BE2C (cell line): ENCODE results near the gene LYRM9.
"Not testable (repeated sequence)": the region's sequence is repeated elsewhere in the genome, so short reads cannot be mapped to it uniquely, and the experiment has no call there.

Source experiments
- DNase-seq: peaks from one replicate; pipeline ENCODE4 v3.0.0-alpha.2; 2020
- H3K27me3 ChIP-seq: fragments of 250-450 bp; sonication (Bioruptor Pico); 2 replicates; pipeline ENCODE4 v1.5.1; 2020; ENCODE audit warnings: mild to moderate bottlenecking
- H3K36me3 ChIP-seq: fragments of 250-450 bp; sonication (Bioruptor Pico); 2 replicates; pipeline ENCODE4 v1.5.1; 2020; ENCODE audit warnings: mild to moderate bottlenecking
- H3K4me1 ChIP-seq: fragments of 250-450 bp; sonication (Bioruptor Pico); 2 replicates; pipeline ENCODE4 v1.5.1; 2020
- H3K4me3 ChIP-seq: 2 replicates; pipeline ENCODE4 v1.5.1; 2011; ENCODE audit warnings: low read depth, low read length
- H3K9me3 ChIP-seq: fragments of 250-450 bp; sonication (Bioruptor Pico); 2 replicates; pipeline ENCODE4 v1.5.1; 2020
- CTCF ChIP-seq: IDR thresholded peaks from 2 replicates; pipeline ENCODE4 v1.5.1; 2012; ENCODE audit warnings: mild to moderate bottlenecking, low read depth, low read length

The LYRM9 gene

DNA sequence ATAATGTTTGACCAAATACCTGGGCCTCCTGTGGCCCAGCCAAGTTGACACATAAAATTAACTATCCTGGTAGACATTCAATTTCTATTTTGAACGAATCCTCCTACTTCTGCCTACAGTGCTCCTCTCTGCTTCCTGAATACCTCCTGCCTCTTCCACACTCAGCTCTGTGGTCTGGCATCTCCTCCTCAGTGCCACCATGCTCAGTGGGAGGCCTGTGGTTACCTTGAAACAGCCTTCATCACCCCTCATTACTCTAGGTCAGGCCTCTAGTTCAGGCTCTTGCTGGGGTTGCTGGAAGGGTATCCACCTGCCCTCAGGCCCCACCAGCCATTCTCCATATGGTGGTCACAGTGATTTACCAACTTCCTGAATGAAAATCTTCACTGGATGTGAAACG lies 5.1 kb downstream of the LYRM9 start:
- DNase-seq, result no peak
- no peaks in the 10 kb centered on the region for H3K4me1 ChIP-seq
- H3K27me3 ChIP-seq, result no peaks in the 10 kb centered on the region
- H3K9me3 ChIP-seq, result no peaks in the 10 kb centered on the region
- H3K36me3 ChIP-seq, result no peaks in the 10 kb centered on the region
- no peak overlapping the region for H3K4me3 ChIP-seq
- no peak for TF ChIP-seq CTCF

DNA sequence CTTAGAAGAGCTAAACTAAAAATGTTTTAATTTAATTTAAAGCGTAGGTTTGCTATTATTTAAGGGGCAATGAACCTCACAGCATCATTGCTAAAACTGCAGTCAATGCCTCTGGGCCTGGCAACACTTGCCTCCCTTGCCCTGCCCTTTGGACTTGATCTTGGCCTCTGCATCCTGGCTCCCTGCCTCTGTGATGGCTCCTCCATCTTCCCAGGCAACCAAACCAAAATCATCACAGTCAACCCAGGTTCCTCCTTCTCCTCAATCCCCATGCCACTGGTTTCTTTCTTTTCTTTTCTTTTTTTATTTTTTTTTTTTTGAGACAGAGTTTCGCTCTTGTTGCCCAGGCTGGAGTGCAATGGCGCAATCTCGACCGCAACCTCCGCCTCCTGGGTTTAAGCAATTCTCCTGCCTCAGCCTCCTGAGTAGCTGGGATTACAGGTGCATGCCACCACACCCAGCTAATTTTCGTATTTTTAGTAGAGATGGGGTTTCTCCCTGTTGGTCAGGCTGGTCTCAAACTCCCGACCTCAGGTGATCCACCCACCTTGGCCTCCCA lies 6.7 kb downstream of the LYRM9 start:
- not testable (repeated sequence) for H3K27me3 ChIP-seq, H3K4me1 ChIP-seq, H3K36me3 ChIP-seq, DNase-seq, H3K4me3 ChIP-seq, H3K9me3 ChIP-seq

DNA sequence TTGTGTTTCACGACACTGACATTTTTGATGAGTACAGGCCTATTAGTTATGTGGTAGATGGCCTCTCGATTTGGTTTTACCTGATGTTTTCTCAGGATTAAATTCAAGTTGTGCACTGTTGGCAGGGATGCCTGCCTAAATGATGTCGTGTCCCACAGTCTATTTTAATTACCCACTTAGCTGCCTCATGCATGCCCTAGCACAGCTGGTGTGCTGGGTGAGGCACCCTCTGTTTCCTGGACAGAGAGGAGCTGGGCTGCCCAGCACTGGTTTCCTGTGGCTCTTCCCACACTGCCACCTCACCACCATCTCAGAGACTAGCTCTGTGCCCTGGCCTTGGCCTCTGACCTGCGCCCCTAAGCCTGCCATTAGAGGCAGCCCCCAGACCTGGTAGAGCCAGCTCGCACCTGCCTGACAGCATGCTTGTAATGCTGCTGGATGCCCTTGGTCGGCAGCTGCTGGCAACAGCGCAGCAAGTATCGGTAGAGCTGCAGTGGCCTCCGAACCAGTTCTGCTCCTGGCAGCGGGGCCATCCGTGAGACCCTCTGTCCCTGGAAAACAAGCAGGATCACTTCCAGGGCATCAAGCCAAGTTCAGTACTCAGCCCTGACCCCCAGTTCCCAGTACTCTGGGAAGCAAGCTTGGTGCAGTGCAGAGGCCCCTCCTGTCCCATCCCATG lies 10.9 kb downstream of the LYRM9 start:
- no peaks in the 10 kb centered on the region for H3K36me3 ChIP-seq
- H3K27me3 ChIP-seq, result no peaks in the 10 kb centered on the region
- no peak for TF ChIP-seq CTCF
- DNase-seq, result no peak
- H3K4me1 ChIP-seq, result no peaks in the 10 kb centered on the region
- H3K4me3 ChIP-seq, result no peak overlapping the region
- no peaks in the 10 kb centered on the region for H3K9me3 ChIP-seq

DNA sequence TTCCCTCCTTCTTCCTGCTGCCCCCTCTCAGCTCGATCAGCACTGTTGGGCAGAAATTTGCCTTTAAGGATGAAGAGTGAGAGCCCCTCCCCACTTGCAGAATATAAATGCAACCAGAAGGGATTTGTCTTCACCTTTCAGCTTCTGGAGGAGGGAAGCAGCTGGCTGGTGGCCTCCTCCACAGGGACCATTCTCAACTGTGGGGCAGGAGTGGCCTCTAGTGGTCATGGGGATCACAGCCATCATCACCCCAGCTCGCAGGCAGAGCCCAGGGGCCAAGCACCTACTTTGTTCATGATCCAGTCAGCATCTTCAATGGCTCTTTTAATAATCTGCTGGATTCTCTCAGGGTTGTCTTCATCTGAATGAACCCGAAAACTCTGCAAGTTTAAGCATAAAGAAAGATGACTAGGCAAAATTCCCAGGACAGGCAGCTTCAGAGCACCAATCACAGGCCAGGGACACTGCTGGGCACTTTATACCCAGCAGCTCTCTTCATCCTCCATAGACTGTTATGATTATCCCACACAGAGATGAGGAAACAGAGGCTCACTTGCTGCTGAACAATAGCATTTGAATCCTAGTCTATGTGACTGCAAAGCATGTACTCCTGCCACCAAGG lies 13.1 kb downstream of the LYRM9 start:
- peak; percentile 62 for DNase-seq
- Histone ChIP-seq H3K9me3 (no peaks in the 10 kb centered on the region), H3K4me1 (no peaks in the 10 kb centered on the region), H3K4me3 (no peak overlapping the region), H3K27me3 (no peaks in the 10 kb centered on the region), H3K36me3 (no peaks in the 10 kb centered on the region)
- TF ChIP-seq CTCF, result peak; percentile 76

DNA sequence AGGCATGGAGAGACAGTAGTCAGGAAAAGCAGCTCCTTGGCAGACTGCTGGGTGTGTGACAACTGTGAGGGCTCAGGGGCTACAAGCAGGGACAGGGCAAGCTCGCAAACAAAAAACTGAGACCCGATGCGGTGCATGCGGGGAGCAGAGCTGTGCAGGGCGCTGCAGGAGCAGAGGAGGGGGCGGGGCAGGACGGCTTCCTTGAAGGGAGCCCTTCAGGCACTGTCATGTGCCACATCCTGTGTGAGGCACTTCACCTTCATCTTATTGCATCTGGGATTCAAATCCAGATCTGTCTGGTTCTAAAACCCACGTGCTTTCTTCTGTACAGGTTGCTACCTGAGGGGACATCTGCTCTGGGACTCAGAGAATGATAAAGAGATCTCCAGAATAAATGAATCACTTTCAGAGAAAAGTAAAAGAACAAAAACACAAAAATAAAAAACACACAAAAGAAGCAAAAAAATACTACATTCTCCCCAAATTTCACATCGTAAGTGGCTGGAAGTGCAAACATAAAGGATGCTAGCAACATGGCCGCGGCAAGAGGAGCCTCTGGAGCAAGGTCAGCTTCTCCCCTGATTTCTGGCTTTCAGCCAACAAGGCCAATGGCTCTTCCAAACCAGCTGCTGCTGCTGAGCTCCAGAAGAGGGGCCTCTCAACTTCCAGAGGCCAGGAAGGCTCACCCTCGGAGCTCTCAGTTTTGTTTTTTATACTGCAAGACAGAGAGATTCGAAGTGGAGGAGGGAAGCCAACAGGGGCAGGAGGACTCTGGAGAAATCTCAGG lies 14.2 kb downstream of the LYRM9 start:
- no peak for TF ChIP-seq CTCF
- H3K36me3 ChIP-seq, result no peaks in the 10 kb centered on the region
- DNase-seq, result peak; percentile 15
- no peak overlapping the region for H3K4me3 ChIP-seq
- no peaks in the 10 kb centered on the region for H3K4me1 ChIP-seq
- H3K27me3 ChIP-seq, result no peaks in the 10 kb centered on the region
- no peaks in the 10 kb centered on the region for H3K9me3 ChIP-seq

DNA sequence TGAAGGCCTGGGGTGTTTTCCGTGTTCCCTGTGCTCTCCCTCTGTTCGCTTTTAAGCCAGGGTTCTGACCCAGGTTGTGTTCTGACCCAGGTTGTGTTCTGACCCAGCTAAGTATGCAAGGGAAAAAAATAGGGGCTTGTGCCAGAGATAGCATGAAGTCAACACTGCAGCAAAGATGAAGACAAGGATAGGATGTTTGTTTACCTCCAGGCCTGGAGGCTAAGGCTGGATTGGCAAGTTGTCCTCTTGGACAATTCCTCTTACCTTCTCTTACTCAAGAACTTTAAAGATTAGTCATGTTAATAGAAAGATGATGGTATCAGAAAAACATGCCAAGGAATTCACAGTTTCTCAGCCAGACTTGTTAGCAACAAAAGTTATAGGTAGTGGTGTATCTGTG lies 19.4 kb downstream of the LYRM9 start:
- Histone ChIP-seq H3K36me3 (no peaks in the 10 kb centered on the region), H3K4me1 (no peaks in the 10 kb centered on the region), H3K9me3 (no peaks in the 10 kb centered on the region), H3K27me3 (no peaks in the 10 kb centered on the region), H3K4me3 (no peak overlapping the region)
- TF ChIP-seq CTCF, result no peak
- no peak for DNase-seq
